HG02870 (cell line): ENCODE data around the gene NEDD4L.

ENCODE experiments used
- ATAC-seq: cut with Tn5 transposase; IDR thresholded peaks from one replicate; pipeline ENCODE4 v1.9.1; 2021; ENCODE audit warnings: mild to moderate bottlenecking, moderate library complexity; ENCODE audit not compliant: unreplicated experiment

NEDD4L gene

DNA sequence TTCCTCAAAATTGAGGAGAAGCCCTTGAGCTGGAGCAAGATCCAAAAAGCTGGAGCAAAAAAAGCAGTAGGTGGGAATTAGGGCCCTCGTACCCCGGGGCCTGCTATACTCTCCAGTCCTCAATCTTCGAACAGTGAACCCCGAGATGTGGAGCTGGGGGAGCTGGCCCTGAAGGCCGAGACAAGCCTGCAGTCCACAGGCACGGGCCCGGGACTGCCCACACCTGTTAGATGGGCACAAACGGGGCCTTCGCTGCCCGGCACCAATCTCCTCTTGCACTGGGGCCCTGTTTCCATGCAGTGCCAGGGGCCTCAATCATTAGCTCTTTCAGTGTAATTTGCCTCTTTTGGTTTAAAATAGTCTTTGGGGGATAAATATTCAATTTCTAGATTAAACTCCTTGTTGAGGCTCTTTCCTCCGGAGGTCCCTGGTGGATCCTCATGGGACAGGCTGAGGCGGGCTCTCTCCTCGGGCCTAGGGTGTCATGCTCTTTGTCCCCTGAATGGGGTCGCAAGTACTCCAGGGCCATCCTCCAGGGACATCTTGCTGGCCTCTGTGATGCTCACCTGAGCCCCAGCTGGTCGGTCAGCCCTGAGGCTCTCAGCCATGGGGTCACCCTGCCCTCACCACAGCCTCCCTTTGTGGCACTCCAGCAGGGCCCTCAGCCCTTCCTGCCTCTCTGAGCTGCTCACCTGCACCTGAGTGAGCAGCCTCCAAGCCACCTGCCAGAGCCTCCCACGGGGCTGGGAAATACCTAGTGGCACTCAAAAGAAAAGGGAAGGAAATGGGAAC is 361.3 kb downstream of the NEDD4L start:
- ATAC-seq: no peak

DNA sequence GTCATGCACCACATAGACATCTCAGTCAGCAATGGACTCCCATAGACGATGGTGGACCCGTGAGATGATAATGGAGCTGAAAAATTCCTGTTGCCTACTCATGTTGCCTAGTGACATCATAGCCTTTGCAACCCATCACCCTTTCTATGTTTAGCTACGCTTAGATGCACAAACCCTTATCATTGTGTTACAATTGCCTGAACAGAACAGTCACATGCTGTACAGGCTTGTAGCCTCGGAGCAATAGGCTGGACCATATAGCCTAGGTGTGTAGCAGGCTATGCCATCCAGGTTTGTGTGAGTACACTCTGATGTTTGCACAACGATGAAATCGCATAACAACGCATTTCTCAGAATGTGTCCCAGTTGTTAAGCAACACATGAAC is 363.2 kb downstream of the NEDD4L start:
- ATAC-seq: no peak

DNA sequence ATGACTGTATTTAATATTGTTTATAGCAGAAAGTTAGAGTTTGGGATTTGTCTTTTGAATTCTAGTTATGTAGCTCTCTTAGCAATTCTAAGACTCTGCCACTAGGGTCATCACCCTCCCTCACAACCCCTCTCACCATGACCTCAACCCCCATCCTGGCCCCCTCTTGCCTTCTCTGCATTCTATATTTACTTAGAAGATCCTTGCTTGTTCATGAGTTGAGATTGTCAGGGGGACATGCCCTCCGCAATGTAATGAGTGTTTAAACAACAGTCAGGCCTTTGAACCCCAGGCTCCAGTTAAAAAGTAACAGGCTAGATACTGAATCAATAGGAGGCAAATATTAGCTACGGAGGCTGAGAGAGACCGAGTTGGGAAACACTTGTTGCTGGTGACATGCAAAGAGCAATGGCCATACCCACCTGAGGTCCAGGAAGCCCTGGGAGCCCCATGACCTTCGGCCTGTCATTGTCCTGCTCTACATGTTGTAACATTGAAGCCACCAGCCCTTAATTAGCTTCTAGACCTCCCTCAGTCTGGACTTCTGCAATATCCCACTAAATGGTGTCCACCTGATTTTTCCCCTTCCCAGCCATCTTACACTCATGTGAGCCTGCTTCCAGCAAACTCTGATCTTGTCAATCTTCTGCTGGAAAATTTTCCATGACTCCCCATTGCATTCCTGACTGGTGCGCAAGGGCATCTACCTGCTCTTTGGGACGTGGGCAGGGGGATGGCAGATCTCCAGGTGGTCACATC is 363.8 kb downstream of the NEDD4L start:
- ATAC-seq: no peak

DNA sequence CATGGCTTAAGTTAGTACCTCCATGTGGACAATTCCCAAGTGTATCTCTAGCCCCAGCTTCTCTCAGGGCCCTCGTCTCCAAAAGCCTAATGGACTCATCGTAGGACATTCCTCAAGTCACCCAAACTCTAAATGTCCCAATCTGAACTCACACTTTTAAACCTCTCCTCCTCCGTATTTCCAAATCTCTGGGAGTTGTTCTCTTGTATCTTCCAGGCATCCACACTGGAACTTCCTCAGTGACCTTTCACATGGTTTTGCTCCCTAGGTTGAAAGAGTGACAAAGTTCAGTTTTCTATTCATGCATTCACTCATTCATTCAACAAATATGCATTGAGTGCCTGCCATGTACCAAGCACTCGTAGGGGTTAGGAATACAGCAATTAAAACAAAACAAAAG is 364.6 kb downstream of the NEDD4L start:
- no peak for ATAC-seq

DNA sequence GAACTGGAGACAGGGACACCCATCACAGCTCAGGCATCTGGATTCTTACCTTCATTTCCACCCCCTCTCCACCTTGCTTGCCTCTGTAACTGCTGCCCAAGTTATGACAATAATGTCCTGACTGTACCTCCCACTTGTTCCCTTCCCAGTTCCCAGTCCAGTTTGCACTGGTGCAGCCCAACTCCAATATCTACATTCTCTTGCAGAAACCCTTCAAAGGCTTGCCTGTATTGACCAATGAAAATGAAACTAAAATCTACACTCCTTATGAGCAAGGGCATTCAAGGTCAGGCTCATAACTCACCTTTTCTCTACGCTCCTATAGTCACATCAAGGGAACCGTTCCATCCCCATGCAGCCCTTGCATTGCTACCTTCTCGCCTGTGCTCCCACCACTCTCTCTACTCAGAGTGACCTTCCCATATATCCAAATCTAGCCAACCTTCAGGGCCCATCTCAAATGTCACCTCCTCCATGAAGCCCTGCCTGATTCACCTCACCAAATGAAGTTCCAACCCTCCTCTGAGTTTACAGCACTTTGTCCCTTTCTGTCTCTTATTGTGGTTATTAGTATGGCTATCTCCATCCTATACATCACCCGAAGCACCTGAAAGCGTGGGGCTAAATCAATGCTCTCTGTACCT is 365.9 kb downstream of the NEDD4L start:
- ATAC-seq: no peak

DNA sequence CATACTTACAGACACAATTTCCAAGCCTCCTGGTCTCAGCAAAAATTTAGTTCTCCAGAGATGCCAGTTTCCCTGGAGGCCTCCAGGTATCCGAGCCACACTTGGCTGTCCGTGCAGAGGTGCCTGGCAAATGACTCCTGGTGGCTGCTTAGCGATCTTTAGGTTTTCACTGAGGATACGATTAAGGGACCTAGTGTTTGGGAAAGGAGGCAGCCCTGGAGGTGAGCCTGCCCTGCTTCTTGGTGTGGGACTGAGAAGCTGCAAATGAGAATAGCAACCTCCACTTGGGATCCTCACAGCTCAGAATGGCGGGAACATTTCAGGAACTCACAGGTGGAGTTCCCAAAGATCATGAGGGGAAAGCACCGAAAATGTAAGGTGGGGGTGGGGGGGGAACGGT is 367.3 kb downstream of the NEDD4L start:
- ATAC-seq: no peak

DNA sequence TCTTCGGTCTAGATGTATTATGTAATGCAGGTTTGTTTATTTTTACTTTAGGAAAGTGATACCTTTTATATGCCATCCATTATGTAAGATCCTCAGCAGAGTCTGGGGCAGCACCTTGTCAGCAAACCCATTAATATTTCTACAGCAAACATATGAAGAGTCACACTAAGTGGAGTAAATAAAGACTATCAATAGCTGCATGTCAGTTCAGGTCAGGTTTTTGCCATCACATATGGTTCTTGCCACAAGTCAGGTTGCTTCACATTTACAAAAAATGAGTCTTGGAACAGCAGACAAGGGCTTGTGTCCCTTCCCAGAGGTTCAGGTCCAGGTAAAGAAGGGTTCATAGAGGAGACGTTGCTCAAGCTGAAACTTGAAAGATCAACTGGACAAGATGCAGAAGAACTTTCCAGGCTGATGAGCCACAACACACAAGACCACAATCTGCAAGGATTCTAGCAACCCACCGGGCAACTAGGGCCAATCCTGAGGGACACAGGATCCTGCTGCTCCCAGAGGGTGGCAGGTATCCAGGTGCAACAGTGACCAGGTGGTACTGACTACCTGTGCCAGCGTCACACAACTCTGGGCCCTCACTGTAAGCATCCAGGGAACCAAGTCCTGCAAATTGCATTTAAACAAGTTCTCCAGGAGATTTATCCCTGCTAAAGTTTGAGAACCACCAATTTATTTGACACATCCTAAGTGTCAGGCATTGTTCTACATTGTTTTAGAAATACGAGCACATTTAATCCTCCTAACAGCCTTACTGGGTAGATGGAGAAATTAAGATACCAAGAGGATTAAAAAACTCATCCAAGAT is 369.0 kb downstream of the NEDD4L start:
- no peak for ATAC-seq

DNA sequence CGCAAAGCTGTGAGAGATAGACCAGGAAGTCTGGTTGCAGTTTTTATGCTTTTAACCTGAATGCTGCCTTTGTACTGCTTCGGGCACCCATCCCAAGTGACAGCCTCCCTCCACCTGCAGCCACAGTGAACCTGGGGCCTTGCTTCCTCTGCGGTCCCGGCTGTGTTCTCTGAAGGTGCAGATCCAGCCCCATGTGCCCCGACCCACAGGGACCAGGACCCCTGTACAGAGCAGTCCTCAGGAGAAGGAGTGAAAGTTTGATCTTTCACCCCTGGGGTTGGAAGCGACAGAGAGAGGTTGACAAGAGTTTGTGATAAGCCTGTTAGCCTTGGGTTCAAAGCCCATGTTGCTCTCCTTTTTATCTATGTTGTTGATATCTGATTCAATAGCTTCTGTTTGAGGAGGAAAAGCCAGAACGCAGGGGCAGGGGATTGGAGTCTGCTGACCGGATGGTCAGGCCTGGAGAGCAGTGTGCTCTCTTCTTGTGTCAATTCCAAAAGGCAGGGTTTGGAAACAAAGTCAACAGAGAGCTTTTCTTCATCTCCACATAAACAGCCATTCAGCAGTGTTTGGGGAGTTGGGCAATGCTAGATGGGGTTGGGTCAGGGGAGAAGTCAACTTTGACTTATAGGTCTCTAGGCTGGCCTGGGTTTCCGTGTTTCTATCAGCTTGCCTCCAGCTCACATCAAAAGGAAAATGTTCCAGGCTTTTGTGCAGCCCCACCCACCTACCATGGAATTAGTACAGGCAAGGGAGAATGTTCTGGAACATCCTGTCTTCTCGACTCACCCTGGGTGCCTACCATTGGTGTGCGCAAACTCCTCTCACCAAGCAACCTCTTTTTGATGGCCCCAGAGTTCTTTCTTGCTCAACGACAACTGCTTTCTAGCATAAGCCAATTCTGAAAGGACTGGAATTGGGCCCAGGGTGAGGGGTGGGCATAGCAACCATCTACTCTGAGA is 369.9 kb downstream of the NEDD4L start:
- ATAC-seq: no peak

DNA sequence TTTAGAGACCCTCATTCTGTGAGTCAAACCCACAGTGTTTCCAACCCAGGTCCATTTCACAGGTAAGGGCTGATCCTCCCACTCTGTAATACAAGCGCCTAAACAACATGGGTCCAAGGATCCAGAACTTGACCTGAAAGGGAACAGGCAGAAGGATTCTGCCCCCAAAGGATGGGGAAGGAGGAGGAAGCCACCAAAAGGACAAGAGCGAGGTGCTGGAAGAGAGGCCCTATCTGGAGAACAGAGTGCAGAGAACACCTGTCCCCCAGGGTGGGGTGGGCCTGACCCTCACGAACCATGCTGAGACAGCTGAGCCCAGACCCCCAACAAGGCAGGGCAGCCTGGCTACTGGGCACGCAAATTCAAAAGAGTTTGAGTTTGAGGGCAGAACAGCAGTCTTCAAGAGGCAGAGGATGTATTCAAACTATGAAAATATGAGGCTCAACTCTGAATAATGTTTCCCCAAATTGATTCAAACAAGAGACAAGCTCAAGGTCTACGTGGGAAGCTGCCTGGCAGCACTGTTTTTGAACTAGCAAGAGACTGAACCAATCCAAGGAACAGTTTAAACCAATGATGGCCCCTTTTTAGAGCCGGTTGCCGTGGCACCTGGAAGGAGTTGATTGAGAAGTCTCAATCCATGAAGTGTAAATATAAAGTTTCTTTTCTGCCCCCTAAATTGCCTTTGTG is 372.1 kb downstream of the NEDD4L start:
- no peak for ATAC-seq

DNA sequence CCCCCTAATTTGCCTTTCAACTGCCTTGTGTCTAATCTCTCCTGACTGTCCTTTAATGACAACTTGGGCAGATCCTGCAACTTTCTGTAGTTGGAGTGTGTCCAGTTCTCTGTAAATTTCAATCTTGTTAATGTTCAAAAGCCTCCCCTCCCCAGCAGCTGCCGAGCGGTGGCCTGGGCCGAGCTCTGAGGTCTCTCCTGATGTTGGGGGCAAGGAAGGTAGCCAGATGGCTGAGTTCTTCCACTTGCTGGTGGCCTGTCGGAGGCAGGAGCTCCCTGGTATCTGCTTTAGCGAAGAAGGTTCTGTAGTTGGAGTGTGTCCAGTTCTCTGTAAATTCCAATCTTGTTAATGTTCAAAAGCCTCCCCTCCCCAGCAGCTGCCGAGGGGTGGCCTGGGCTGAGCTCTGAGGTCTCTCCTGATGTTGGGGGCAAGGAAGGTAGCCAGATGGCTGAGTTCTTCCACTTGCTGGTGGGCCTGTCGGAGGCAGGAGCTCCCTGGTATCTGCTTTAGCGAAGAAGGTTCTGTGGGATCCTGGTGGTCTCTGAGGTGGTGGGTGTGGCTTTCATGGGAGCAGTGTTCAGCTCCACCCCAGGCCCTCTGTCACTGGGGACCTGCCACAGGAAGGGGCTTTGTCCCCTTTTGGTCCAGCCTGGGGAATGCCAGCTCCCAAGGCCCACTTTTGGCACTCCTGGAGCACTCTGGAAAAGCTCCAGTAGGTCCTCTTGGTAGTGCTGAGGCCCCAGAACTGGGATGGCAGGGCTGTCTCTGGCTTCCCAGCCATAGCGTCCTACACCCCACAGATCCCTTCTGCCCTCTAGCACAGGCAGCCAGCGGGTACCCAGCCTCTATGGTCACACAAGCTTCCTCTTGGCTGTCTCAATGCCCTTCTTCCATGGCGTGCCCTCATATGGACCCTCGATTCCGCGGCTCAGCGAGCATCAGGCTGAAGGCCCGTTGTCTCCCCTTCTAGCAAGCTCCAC is 373.0 kb downstream of the NEDD4L start:
- no peak for ATAC-seq

DNA sequence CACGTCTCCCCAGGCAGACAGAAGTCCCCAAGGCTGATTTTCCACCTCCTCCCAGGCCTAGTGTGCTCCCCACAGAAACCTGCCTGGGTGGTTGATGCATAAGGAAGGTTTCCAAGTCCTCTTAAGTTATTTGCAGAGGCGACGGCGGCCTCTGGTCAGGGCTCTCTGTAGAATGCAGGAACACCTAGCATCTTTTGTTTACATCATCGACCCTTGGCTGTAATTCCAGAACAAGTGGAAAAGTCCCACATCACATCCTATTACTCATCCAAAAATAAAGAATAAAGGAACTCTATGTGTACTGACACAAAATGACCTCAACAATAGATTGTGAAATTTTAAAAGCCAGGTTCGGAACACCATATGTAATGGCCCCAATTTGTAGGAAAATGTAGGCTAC is 373.7 kb downstream of the NEDD4L start:
- ATAC-seq: no peak

DNA sequence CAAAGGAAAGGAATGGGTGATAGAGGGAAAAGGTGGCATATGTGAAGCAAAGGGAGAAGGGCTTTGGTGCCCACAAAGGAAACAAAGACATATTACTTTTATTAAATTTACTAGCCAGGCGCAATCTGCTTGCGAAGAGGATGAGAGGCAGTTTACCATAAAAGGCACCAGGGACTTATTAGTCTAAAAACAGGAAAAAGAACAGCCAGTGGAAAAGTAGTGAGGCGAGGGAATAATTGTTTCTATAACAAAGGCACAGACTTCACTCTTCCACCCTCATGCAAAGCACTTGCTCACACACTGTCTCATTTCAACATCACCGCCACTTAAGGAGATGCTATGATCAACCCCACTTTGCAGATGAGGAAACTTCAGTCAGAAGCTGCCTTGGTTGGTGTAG is 374.3 kb downstream of the NEDD4L start:
- no peak for ATAC-seq

DNA sequence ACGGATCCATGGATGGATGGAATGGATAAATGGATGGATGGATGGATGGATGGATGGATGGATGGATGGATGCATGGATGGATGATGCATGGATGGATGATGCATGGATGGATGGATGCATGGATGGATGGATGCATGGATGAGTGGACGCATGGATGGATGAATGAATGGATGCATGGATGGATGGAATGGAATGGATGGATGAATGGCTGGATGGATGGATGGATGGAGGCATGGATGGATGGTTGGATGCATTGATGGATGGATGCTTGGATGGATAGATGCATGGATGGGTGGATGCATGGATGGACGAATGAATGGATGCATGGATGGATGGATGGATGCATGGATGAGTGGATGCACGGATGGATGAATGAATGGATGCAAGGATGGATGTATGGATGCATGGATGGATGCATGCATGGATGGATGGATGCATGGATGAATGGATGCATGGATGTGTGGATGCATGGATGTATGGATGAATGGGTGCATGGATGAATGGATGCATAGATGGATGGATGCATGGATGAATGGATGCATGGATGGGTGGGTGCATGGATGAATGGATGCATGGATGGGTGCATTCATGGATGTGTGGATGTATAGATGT is 375.7 kb downstream of the NEDD4L start:
- ATAC-seq: no peak

DNA sequence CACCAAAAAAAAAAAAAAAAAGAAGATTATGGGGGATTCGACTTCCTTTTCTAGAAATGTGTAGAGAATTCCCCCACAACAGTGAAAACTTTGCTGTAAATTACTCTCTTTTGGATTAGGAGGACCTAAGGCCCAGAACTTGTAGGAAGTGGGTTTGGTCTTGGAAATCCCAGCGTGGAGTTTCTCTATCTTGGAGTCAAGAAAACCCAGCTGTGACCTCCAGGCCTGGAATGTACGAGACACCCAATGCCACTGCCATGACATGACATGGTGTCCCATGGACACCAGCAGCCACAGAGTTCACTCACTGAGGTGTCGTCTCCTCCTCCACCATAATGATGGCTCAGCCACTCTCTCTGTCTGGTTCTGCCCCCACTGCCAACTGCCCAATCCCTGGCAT is 382.6 kb downstream of the NEDD4L start:
- no peak for ATAC-seq

DNA sequence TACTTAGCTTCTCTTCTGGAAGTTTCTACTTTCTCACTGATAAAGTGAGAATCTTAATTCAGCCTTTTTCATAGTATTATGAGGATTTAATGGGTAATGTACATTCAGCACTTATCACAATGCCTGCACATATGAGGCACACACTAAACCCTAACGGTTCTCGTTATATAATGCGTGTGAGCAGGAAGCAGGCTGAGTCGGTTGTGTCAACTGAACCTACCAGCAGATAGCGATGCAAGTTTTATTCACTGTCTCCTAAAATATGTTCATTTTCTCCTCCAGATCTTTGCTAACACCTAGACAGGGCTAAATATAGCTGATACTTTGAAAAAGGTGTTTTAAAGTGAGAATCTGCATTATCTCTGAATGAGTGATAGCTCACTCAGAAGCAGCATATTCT is 383.3 kb downstream of the NEDD4L start:
- ATAC-seq: no peak

DNA sequence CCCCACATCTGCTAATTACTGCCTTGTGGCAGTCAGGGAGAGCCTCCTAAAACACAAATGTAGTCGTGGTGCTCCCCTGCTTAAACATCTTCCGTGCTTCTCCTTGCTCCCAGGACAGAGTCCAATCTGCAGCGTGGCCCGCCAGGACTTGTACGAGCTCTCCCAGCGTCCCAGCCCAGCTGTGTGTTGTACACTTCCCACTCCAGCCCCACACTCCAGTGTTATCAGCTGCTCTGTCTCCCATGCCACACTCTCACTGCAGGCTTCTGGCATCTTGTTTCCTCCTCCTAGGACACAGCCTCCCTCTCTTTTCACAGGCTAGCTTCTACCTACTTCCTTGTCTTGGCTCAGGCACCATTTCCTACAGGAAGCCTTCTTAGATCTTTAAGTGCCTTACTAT is 385.4 kb downstream of the NEDD4L start:
- ATAC-seq: no peak

DNA sequence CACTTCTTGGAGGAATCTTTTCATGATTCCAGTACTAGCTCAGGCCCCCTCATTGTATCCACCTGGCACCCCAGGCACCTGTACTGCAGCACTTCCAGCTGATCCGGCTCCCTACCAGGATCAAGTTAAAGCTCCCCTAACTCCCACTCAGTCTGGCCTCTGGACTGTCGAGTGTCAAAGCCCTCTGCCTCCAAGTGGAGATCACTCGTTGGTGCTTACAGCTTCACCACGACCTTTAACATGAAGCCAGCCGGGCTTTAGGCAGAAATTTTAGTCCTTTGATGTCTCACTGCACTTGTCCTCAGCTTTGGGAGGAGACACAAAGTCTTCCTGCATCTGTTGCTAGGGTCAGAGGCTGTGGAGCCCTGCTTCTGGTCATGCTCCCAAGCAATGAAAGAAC is 387.2 kb downstream of the NEDD4L start:
- ATAC-seq: no peak
